OCI-LY3 (cell line): ENCODE measurements around the gene INTS4.
"Not testable (repeated sequence)": the region's sequence is repeated elsewhere in the genome, so short reads cannot be mapped to it uniquely, and the experiment has no call there.

ENCODE experiments used
- CTCF ChIP-seq: fragments of 200-600, 300-600 bp; sonication (generic); IDR thresholded peaks from 2 replicates; pipeline ENCODE4 v1.5.1; 2014; ENCODE audit warnings: antibody characterized with exemption, low read length, low read depth
- EZH2phosphoT487 ChIP-seq: fragments of 200-600 bp; shearing (Covaris generic); IDR thresholded peaks from 2 replicates; pipeline ENCODE4 v1.6.1; 2018; ENCODE audit warnings: antibody characterized with exemption, mixed run types, low read depth

- not testable (repeated sequence) for TF ChIP-seq CTCF, EZH2phosphoT487
These were observed 103.8 kb downstream of the INTS4 start for GRCh38 chr11:77890619-77891056.
